DLD1 (cell line): ENCODE measurements around the gene RAB6B.

Experiments
- in situ Hi-C: cut with HindIII; loops from 2 replicates; pipeline ENCODE4 v1.10.0; 2017; ENCODE audit warnings: low sequenced_read_pairs

RAB6B gene

DNA sequence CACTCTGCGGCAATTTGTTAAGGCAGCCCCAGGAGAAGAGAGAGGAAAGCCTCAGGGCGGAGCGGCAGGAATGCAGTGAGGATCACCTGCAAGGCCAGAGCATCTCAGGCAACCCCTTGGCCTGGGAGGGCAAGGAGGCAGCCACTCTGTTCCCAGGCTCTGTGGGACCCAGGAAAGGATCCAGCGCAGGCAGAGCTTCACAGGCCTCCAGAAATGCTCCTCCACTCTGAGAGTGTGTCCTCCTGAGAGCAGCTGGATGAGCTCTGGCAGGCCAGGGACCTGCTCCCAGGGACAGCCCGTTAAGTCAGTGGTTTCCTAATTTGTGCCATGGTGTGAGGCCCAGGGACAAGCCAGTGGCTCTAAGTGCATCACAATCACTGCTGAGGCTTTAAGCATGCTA lies 35.2 kb downstream of the RAB6B start:
- in situ Hi-C loops: no loop called here

DNA sequence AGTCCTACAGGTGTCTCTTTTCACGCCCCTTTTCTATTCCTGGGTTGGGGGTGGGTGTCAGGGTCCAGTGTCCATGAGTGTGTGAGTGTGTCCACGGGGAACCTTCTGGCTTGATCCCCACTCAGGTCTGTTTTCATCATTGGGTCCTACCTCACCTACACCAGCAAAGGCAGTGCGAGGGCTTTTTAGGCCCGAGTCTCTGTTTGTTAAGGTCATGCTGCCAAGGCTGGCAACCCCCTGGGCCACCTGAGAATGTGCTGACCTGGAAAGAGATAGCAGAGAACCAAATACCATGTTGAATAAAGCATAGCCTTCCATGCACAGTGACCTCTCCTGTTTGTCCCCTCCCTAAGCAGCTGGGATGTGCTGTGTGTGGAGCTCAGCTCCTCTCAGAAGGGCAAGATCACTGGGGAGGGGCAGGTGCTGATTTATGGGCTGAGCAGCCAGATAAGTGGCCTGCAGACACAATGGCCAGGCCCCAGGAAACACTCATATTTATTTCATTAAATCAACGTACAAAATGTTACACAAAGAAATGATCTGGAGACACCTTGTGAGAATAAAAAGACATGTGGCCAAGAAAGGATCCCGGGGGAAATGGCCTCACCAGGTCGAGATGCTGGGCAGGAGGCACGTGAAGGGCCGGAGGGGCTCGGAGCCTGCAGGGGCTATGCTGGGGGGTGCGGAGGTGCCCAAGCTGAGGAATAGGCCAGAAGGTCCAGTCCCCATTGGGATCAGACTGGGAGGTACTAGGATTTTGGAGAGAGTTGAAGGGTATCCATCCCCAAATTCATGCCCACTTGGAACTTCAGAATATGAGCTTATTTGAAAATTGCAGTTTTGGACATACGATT lies 36.1 kb downstream of the RAB6B start:
- in situ Hi-C loops: no loop called here

DNA sequence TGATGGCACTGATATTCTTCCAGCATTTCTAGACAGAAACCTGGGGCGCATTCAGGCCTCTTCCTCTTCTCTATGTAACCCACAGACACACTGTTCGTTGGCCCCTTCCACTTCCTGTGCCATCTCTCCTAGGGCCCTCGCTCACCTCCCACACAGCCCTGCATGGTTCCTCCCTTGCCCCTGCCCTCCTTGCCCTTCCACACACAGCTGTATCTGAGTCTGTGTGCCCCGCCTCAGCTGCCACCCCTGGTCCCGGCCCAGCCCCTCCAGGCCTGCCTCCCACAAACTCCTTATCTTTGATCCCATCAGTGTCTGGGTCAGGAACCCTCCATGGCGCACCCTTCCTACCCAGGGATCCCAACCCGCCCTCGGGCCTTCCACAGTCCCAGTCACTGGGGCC lies 37.9 kb downstream of the RAB6B start:
- in situ Hi-C loops: no loop called here

DNA sequence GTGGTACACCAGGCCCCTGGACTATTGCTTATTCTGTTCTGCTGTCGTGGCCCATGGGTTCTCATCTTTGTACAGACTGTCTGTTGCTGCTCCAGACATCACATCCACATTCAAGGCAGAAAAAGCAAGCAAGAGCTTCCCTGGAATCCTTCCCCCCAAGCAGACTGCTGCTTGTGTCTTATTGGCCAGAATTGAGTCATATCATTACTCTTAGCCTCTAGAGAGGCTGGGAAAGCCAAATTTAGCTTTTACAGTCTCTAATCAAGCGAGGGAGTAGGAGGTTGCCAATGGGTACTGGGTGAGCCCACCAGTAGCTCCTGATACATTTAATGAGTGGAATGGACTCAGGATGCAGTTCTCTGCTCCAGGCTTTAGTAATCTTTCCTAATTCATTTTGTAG lies 39.4 kb downstream of the RAB6B start:
- in situ Hi-C loops: no loop called here

DNA sequence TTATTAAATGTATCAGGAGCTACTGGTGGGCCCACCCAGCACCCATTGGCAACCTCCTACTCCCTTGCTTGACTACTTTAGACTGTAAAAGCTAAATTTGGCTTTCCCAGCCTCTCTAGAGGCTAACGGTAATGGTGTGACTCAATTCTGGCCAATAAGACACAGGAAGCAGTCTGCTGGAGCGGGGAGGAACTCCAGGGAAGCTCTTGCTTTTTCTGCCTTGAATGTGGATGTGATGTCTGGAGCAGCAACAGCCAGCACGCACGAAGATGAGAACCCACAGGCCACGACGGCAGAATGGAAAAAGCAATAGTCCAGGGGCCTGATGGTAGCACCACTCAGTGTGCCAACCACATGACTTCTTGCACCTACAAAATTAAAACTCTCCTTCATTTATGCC lies 39.9 kb downstream of the RAB6B start:
- in situ Hi-C loops: no loop called here

DNA sequence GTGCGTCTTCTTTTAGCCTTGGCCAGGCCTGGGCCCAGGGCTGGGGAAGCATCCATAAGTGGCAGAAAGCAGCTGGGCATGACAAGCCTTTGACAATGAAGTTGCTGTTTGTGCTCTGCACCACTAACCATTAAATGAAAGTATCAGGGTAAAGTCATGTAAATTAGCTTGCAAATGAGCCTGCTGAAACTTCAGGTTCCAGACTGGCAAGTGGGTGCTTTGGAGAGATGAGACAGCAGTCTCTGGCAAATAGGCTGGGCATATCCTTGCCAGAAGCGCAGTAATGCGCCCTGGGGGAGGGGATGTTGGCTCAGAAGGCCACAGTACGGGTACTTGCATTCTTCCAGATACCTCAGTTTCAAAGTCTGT lies 40.7 kb downstream of the RAB6B start:
- in situ Hi-C loops: no loop called here

DNA sequence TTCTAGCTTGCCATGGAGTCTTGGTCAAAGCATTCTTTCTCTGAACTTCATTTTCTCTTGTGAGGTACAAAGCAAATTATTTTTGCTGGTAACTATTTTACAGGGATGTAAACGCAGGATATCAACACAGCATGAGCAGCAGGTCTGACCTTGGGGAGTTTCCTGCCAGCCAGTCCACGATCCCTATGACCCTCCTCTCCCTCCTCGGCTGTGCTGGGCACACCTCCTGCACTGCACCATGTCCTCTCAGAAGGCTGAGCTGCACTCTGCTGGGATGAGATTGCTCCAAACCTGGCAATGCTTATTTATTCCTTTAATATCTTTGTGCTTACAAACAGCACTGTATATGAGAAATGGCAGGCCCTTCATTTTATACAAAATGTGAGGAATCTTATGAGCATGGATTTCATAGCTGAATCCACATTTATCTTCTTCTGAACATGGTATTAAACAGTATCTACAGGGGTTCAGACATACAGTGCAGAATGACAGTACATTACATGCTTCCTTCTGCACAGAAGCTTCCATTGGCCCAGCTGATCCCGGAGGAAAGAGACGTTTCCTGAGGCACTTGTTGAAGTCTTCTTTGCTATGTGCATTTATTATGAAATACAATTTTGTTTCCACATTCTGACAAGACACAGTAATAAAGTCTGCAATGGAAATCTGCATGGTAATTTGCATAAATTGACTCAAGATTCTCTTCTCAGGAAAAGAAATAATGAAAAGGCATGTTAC lies 41.2 kb downstream of the RAB6B start:
- in situ Hi-C loops: no loop called here

DNA sequence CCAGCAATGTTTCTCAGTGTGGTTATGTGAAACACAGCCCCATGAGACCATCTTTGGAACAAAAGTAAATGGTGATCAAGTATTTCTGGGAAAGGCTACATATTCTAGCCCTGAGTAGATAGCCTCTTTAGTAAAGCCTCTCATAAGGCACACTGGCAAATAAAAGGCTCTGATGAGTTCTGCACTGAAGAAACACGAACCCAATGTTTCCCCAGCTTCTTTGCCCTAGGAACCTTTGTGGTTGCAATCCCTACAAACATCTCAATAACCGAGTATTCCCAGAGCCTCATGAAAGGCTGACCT lies 41.8 kb downstream of the RAB6B start:
- in situ Hi-C loops: no loop called here

DNA sequence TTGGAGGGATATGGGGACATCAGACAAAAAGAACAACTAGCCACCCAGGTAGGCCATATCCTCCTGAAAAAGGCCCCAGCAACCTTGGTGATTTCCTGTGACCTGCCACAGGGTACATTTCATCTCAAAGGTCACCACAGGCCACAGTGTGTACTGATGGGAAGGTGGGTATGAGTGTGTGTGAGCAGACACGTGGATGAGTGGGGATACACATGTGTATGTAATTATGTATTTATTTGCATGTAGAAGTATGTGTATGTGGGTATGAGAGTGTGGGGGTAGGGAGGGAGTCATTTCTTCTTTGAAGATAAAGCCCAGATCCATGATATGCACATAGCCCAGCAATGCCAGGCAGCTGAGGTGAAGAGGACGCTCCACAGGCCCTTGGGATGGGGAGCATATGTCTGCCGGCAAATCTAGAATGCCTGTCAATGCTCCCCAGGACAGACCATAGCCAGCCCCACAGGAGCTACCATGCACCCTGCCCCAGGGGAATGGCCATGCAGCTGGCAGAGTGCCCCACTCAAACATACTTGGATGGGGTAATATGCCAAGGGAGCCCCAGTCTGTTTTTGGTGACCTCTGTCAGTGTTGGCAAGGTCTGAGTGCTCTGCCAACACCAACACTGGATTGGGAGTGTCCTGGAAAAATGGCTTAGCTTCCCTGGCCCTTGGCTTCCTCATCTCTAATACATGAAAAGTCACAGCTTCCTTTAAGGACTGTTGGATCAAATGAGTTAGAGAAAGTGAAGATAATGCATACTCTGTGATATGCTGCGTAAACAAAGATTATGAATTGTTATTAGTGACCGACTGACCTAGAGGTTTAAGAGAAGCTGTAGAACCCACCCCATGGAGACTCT lies 42.4 kb downstream of the RAB6B start:
- in situ Hi-C loops: no loop called here

DNA sequence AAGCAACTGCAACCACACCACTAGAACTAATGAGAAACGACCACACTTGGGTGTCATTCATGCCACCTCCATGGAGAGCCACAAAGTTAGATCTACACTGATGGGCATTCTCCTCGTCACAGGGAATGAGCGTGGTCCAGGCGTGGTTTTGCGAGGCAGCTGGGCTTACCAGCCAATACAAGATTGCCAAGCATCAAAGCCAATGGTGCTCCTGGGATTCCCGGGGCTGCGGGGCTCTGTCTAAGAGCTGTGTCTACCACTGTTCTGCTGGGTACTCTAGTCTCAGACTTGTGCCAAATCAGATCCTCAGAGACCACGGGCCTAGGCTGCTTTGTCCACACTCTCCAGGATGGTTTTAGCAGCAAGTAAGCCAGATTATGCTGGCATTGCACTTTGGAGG lies 43.8 kb downstream of the RAB6B start:
- in situ Hi-C loops: no loop called here

DNA sequence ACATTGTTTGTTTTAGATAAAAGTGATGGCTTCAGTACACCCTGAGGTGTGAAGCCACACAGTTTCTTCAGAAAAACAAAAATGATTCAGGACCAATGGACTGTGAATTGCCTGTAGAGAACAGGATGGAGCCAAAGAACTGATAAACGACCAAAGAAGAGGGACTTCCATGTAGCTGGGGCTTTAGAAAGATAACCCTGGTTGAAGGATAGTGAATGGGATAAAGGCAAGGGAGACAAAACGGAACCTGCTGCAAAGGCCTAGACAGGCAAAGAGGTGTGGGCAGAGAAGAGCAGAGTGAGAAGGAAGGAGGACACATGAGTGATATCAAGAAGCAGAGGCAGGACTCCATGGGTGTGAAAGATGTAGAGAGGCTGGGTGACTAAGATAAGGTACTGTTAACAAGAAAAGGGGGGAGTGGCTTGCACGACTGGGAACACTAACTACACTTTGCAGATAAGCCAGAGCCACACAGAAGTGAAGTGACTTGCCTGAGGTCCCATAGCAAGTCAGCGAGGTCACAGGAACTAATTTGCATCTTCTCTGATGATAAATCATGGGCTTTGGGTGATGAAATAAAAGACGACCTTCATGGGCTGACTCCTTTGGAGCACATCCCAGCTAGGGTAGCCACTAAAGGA lies 44.3 kb downstream of the RAB6B start:
- in situ Hi-C loops: no loop called here

DNA sequence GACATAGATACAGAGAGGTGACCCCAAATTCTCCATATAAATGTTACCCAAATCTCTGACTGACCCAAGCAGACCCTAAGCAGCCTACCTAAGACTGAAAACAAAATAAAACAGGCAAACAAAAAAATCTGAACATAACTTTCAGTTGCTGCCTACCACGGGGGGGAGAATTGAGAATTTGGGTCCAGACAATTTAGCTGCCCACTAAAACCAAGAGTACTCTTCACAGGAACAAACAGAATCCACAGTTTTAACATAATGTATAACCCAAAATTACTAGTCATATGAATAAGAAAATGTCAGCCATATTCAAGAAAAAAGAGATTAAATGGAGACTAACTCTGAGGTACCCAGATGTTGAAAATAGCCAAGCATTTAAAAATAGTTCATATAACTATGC lies 45.6 kb downstream of the RAB6B start:
- in situ Hi-C loops: no loop called here

DNA sequence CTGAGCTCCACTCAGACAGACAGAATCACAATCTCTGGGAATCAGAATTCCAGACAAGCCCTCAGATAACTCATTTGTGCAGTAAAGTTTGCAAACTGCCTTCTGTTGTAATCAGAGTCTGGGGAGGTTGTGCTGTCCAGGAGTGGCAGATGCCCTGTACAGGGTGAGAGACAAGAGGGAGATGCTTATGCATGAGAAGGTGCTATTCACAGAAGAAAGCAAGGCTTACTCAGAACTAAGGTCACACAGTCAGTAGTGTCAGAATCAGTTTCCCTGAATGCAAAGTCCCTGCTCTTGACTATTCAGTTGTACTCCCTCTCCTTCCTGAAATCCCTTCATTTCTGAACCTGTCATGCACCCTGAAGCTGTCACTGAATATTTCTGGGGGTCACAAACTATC lies 46.3 kb downstream of the RAB6B start:
- in situ Hi-C loops: no loop called here

DNA sequence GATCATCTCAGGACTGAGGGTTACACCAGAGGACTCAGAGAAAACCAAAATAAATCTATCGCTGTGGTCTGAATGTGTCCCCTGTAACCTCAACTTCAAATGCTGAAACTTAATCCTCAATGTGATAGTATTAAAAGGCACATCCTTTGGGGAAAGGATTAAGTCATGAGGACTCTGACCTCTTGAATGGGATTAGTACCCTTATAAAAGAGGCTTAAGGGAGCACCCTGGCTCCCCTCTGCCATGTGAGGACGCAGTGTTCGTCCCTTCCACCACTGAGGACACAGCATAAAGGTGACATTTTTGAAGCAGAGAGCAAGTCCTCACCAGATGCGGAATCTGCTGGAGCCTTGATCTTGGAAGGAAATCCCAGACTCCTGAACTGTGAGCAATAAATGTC lies 50.6 kb downstream of the RAB6B start:
- in situ Hi-C loops: no loop called here

DNA sequence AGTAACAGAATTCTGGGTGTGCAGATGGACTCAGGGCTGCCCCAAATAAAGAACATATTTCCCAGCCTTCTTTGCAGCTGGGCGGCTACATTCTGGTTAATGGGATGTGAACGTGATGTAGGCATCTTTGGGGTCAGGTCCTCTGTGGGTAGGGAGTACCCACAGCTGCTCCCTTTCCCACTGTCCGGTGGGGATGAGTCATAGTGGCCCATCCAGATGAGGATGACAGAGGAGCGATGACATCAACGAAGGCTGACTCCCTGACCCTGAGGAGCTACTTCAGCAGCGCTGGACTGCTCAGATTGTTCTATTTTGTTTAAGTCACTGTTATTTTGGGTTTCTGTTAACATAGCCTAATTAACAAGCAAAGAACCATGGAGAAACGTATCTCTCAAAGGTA lies 52.0 kb downstream of the RAB6B start:
- in situ Hi-C loops: no loop called here

DNA sequence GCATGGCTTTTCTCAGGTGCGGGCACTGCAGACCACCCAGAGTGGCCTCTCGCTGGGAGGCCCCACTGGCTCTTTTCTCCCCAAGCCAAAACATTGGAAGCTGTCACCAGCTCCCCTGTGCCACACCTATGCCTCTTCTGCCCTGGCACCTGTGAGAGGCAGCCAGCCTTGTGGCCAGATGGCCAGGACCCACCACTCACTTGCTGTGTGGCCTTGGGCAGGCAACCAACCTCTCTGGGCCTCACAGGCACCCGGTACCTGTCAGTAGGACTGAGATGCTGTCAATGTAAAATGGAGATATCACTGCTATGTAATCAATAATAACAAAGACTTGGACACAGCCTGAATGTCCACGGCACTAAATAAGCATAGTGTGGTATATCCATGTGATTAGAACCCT lies 53.5 kb downstream of the RAB6B start:
- in situ Hi-C loops: no loop called here

DNA sequence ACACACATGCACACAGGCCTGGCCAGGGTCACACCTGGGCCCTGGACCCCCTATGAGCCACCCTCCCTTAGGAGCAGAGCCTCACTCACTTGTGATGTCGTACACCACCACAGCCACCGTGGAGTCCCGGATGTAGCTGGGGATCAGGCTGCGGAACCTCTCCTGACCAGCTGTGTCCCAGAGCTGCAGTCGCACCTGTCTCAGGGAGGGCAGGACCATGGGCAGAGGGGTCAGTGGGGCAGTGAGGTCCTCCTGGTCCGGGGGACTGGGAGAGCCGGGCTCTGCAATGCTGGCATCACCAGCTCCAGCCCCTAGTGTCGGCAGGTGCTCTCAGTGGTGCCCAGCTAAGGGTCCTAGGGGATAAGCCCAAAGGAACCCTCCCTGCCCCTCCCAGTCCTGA lies 54.5 kb downstream of the RAB6B start:
- in situ Hi-C loops: no loop called here

DNA sequence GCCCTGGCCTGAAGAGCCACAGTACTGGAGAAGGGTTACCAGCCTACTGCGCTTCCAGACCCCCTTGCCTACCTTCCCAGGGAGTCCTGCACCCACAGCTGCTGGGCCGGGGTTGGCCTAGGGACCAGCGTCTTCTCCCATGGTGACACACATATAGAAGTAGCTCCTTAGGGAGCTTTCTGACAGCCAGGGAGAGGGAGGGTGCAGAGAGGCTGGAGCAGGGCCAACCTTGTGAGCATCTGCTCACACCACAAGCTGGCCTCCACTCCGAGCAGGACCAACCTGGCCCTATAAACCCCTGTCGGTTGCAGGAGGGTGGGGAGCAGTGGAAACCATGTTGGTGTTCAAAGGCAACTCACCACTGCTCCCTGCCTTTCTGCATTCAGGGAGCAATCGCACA lies 54.9 kb downstream of the RAB6B start:
- in situ Hi-C loops: no loop called here

DNA sequence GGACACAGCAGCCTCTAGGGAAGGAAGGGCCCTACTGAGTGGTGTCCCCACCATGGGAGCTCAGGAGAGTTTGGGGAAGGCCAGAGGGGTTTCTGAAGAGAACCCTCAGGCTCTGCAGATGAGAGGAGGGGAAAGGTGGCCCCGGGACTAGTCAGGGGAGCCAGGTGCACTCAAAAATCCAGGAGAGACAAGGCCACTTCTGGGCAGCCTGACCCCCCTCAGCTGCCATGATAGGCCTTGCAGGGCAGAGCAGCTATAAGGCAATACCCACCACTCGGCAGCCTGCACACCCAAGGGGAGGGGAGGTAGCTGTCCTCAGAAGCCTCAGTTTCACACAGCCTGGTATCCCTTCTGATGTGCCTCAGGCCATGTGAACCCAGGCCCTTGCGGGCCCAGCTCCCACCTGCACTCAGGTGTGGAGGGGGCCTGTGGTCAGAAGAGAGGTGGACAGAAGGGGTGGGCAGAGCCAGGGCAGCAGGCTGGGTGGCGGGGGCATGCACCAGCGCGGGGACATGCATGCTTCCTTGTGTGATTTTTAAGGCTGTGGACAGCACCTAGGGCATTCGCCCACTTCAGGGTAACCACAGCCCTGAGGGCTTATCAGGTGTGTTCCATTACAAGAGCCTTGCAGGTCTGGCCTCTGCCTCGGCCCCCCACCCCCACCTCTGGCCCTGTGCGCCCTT lies 55.5 kb downstream of the RAB6B start:
- in situ Hi-C loops: no loop called here

DNA sequence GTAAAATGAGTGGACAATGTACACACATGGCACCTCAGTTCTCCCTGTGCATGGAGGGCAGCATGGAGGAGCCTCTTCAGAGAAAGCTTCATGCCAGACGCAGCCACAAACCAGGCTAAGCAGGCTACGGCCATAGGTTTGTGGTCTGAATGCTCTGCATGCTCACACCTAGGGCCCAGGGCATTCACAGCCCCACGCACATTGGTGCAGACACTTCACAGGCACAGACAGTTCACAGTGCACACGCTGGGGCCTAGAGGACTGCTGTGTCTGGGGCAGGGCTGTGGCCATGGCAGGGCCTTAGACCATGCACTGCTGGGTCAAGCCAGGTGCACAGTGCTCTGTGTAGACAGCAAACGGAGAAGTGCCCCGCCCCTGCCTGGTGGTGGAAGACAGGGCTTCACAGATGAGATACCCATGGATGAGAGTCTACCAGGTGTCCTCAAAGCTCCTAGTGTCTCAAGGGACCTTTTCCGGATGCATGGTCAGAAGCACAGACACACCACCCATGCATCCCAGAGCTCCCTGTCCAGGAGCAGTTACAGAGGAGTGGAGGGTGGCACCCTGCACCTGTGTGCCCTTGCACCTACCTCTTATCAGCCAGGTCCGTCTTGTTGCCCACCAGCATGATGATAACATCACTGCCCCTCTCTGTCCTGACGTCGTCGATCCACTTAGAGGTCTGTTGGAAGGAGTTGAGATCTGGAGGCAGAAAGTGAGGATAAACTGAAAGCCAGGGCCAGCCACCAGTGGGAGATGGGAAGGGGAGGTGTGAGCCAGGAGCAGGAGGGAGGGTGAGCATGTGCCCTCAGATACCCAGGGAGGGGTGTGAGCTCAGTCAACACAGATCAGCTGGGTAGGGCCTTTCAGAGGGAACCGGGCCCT lies 56.5 kb downstream of the RAB6B start:
- in situ Hi-C loops: no loop called here
